ENCODE results near the gene GABBR2.
A peak's percentile ranks its signal among the peaks of the same experiment; 100 is the strongest.

The GABBR2 gene

DNA sequence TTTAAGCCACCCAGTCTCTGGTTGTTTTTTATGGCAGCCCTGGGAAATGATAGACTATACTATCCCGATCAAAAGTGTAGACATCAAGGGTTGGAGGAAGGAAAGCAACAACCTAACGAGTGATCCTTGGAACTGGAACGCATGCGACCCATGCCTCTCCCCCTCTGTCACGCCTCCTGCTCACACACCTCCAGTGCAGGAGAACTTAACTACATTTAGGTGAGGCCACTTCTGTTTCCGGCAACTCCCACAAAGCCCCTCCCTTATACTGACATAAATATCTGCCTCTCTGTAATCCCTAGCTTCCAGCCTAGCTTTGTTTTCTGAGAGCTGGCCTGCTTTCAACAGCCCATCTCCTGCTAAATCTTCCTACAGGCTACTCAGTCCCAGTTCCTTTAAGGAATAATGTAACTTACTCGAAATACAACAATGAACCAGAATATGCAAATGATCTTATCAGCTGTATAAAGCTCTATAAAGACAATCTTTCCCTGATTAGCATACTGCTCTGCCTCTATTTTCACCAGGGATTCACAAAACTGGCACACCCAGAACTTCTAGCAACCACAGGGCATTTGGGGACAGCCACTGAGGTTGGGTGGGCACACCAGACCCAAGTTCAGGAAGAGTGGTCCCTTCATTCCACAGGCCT lies 73.9 kb downstream of the GABBR2 start:
- DNase-seq (ENCODE audit: low read depth in 2 of 2): no peak

DNA sequence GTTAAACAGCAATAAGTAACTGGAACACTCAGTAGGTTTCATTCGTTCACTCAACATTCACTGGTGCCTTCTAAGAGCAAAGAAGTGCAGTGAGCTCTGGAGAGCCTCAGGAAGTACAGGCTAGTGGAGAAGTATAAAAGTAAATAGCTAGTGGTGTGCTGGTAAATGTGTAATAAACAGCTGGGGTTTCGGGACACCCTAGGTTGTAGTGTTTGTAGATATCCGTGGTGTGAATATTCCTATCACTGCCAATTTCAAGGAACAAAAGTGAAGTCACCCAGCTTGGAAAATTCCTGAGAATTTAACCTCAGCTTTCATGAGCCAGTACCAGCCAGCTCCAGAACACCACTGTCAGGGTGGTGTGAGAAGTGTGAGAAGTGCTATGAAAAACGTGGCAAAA lies 75.9 kb downstream of the GABBR2 start:
- DNase-seq (ENCODE audit: low read depth in 2 of 2): no peak

DNA sequence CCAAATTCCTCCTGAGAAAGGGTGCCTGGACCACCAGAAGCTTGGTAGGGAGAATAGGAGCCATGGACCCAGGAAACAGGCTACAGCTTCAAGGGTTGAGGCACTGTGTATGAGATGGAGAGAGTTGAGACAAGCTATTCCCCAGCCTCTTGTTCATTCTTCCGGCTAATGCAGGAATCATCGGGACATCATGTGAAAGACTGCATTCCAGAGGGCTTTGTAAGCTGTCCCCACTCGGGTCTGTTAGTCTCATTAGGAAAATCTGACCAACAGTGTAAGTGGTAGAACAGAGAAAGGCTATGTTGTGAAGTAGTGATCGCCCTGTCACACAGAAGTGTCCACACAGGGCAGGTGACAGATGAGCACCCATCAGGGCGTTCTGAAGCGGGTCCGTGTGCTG lies 81.4 kb downstream of the GABBR2 start:
- no peak for DNase-seq (ENCODE audit: low read depth in 2 of 2)

DNA sequence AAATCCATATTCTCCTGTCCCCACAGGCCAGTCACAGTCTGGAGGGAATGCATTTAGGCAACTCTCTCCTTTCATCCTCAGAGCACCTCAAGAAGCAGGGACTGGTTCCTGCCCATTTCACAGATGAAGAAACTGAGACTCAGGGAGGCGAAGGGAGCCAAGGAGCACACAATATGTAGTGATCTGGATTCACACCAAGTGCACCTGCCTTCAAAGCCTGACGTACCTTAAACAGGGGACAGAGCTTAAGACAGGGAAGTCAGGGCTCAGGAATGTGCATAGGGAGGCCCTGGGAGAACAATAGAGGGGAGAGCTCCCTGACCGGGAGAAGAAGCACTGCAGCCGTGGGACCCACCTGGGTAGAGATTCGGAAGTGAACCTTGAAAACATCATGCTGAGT lies 83.0 kb downstream of the GABBR2 start:
- DNase-seq (ENCODE audit: low read depth in 2 of 2): no peak

DNA sequence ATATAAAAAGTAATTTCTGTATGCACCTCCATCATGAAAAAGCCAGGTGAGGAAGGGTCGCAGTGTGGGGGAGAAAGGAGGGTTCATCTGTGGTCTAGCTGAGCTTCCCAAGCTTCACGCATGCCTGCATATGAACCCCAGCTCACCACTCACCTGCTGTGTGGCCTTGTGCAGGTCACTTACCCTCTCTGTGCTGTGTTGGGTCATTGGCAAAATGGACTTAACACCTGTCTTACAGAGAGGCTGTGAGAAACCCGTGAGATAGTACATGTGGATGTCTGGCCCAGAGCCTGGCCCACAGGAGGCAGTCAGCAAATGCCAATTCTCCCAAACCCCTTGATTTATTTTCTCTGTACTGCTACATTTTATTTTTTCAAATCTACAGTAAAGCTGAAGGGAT lies 88.9 kb downstream of the GABBR2 start:
- no peak for DNase-seq (ENCODE audit: low read depth in 2 of 2)

DNA sequence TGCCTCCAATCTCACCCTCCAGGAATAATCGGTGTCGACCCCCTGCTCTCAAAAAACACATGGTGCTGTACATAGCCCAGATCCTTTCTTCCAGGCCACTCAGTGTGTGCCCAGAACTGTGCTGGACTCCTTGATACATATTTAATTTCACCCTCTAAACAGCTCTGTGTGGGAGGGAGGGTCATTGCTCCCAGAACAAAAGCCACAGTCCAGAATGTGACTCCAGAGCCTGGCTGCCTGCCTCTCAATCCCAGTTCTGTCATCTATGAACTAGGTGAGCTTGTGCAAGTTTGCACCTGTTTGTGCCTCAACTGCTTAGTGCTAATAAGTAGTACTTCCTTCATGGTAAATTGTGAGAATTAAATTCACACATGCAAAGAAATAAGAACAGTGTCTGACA lies 93.1 kb downstream of the GABBR2 start:
- DNase-seq (ENCODE audit: low read depth in 2 of 2): no peak

DNA sequence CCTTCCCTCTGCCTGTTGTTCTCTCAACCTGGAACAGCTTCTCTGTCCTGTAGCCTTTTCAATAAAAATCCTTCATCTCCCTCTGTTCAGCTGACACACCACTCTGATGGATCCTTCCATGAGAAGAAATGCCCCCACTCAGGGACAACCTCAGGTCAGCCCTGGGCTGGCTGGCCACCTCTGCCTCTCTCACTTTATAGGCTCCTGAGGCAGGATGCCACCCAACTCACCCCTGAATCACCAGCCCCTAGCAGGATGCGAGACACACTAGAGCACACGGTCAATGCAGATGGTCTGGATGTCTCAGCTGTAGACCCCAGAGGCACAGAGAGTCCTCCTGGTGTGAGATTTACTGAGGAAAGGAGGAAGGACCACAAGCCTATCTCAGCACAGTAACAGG lies 93.8 kb downstream of the GABBR2 start:
- no peak for DNase-seq (ENCODE audit: low read depth in 2 of 2)

DNA sequence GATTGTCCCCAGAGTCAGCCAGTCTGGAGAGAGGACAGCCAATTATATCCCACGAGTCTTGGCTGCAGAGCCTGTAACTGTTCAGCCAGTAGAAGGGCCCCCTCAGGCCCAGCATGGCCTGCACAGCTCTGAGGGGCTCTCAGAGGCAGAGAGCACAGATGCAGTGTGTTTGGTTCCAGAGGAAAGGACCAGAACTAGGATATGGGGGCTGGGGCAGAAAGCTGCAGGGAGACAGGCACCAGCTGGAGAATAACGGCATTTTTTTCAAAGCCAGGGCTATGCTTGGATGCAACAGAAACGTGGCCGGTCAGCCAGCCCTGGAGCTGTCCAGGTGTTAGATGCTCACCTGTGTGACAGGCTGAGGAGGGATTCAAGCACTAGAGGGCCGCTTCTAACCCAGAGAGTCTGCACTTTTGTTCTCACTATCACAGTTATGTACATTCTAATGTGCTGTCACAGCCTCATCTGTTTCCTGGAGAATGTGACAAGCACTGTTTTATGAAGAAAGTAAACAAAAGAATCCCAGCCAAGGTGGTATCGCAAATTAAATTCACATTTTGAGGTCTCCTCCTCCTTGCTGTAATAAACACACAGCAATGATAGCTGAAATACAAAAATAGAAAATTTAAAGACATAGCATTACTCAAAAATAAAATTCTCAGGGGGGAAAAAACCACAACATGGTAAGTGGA lies 96.5 kb downstream of the GABBR2 start:
- no peak for DNase-seq (ENCODE audit: low read depth in 2 of 2)

DNA sequence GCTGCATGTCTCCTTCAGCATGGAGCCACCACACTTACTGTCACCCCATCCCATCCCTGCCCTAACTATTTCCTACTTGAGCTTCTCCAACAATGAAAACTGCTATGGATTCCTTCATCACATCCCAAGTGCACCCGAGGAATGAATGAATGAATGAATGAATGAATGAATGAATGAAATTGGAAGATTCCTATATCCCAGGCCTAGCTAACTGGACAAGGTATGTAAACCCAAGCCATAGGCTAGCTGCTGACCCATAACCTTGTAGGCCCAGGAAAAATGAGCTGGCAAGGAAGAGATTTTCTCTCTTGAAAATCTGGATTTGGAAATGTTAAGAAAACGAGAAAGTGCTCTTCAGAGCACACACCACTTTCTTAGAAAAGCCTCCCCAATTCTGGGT lies 97.4 kb downstream of the GABBR2 start:
- no peak for DNase-seq (ENCODE audit: low read depth in 2 of 2)

DNA sequence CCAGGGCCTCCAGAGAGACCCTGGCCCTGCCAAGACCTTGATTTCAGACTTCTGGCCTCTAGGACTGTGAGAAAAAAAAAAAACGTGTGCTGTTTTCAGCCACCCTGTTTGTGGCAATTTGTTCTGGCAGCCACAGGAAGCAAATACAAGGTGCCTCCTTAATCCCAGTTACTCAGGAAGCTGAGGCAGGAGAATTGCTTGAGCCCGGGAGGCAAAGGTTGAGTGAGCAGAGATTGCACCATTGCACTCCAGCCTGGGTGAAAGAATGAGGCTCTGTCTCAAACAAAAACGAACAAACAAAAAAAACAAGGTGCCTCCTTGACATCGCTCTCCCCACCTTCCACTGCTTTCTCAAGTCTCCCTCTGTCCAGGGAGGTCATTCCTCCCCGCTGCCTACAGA lies 98.0 kb downstream of the GABBR2 start:
- no peak for DNase-seq (ENCODE audit: low read depth in 2 of 2)

DNA sequence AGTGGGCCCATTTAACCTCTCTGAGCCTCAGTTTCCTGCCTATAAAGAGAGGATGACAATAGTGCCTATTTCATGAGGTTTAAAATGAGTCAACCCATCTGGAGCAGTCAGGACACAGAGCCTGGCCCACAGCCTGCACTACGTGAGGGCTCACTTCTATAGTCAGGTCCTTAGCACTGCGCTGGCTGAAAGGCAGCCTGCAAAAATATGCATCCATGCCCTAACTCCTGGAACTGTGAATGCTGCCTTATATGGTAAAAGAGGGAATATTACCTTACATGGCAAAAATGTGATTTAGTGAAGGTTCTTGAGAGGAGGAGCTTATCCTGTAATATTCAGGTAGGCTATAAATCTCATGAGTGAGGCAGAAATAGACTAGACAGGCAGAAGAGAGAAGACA lies 98.5 kb downstream of the GABBR2 start:
- DNase-seq (ENCODE audit: low read depth in 2 of 2): peak in 1 of 2 experiments; percentile 6

DNA sequence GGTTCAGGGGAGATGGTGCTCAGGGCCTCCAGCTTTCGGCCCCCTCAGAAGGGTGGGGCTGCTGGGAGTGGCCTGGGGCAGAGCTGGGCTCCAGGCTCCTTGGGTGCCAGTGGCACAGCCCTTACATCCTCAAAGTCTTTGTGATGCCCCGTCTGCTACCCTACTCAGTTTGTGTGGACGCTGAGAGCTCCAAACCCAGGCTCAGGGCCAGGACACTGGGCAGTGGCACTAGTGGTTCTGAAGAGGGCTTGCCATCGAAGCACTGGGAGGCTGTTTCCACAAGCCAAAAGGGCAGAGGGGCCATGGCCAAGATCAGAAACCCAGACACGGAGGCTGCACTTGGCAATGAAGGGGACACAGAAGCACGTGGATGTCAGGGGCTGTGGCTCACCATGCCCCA lies 99.1 kb downstream of the GABBR2 start:
- DNase-seq (ENCODE audit: low read depth in 2 of 2): no peak

DNA sequence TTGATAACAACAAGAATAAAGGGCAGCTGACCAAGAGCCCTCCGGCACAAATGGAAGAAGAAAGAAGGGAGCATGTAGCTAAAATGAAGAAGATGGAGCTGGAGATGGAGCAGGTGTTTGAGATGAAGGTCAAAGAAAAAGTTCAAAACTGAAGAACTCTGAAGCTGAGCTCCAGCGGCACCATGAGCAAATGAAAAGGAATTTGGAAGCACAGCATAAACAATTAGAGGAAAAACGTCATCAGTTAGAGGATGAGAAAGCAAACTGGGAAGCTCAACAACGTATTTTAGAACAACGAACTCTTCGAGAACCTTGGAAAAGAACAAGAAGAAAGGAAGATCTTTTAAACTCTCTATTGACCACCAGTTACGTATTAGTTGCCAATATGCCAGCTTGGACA lies 100.9 kb downstream of the GABBR2 start:
- peak; percentile 2 to 3 for DNase-seq (ENCODE audit: low read depth in 2 of 2)

DNA sequence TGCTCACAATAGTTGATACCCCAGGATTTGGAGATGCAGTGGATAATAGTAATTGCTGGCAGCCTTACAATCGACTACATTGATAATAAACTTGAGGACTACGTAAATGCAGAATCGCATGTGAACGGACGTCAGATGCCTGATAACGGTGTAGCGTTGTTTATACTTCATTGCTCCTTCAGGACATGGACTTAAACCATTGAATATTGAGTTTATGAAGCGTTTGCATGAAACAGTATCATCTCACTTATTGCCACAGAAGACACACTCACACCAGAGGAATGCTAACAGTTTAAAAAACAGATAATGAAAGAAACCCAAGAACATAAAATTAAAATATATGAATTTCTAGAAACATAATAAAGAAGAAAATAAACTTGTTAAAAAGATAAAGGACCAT lies 101.6 kb downstream of the GABBR2 start:
- DNase-seq (ENCODE audit: low read depth in 2 of 2): no peak

DNA sequence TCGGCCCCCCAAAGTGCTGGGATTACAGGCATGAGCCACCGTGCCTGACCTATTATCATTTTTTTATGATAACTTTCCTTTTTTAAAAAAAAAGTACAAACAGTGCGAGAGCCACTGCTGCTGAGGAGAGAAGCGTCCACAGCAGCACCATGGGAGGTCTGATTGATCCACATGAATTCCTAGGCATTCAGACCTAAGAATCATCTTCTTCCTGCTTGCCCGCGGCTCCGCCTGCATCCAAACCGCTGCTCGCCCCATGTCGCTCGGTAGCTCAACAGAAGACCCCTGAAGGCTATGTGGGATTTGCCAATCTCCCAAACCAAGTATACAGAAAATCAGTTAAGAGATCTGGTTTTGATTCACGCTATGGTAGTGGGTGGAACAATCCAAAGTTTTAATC lies 102.0 kb downstream of the GABBR2 start:
- no peak for DNase-seq (ENCODE audit: low read depth in 2 of 2)

DNA sequence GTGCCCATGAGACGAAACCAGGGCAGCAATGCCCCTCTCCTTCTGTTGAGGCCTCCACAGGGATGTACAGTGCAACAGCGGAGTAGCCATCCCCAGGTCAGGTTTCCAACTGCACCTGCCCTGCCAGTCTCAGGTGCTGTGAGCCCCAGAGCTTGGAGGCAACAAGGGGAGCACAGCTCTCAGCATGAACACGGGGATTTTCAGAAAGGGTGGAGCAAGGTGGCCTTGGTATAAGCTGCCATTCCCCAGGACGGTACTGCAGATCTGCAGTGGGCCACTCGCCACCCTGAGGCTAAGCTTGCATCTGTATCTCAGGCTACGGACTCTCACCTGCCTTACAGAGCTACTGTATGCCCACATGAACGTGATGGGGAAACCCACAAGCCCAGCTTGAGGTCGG lies 103.6 kb downstream of the GABBR2 start:
- no peak for DNase-seq (ENCODE audit: low read depth in 2 of 2)

DNA sequence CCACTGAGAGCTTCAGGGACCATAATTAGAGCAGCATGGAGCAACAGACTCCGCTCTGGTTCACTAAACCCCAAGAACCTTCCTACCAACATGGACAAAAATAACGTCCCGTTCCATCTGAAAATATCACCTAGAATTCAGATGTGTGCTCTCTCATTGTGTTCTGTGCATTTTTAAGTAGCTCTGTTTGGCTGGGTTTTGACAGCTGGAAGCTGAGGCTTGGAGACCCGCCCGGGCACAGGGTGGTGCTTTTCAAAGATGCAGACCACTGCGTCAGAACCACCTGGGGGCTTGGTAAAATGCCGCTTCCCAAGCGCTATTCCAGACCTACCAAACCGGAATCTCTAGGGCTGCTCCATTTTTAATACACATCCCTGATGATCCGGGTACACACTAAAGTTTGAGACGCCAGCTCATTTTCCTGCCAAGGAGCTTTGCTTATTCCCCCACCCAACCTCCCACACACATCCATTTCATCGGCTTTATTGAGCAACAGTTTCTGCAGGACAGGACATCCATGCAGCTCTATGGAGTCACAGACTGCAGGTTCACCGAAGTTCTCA lies 104.8 kb downstream of the GABBR2 start:
- no peak for DNase-seq (ENCODE audit: low read depth in 2 of 2)

DNA sequence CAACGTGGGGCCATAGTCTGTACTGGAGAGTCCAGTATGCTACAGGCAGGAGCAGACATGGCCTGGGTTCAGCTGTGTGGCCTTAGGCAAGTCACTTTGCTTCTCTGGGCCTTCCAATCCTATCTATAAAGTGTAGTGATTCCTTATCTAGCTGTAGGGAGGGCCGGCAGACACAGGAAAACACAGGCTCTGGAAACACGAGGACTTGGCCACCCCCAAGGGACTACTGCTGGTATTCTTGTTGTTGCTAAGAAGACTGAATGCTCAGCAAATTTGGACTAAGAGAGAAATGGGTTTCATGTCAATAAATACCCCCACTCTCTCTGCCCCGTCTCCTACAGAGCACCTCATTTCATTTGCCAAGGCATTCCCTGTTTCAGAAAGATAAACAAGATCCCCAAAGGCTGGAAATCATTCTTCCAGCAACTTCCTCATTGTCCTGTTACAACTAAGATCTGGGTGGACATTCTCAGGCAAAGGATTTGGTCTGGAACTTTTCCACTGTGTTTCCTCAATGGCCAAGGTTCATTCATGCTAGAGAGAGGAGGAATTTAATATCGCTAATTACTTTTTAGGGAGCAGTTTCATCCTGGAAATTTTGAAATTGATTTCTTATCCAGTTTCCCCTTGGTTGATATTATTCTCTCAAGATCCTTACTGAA lies 105.8 kb downstream of the GABBR2 start:
- DNase-seq (ENCODE audit: low read depth in 2 of 2): no peak

DNA sequence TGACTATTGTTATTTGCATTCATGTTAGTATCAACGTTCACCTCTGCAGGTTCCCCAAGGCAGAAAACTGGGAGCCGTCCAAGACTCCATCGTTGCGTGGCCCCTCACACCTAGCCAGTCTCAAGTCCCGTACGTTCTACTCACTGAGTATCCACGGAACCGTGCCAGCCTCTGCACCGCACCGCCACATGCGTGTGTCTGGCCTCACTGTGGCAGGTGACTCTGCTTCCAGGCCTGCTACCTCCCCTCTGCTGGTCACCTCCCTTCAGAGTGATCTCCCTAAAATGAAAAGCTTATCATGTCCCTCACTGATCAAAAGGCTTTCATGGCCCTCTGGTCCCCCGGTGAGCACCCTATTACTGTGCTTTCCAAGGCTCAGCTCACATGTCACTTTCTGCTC lies 108.1 kb downstream of the GABBR2 start:
- DNase-seq (ENCODE audit: low read depth in 2 of 2): no peak

DNA sequence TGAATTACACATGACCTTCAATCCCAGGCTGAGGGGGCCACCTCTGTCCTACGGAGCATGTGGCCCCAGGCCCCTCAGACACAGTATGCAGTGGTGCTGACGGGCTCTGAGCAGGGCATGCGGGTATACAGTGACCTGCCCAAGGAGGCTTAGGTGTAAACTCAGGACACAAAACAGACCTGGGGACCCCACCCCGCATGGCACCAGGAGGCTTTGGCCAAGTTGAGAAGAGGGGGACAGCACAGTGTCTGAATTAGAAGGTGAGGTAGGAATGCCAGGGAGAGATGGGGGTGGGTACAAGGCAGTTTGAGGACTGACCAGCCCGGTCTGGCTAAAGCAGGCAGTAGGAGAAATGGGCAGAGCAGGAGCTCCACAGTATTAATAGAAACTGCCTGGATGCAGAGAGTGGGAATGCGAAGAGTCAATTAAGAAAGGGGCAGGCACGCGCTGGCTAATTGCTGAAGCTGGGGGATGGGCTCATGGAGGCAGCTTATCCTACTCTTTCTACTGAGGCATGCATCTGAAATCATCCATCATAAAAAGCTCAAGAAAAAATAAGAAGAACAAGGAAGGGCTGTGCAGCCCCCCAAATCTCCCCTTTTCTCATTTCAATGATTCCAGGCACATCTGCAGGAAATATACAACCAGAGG lies 109.0 kb downstream of the GABBR2 start:
- no peak for DNase-seq (ENCODE audit: low read depth in 2 of 2)

DNA sequence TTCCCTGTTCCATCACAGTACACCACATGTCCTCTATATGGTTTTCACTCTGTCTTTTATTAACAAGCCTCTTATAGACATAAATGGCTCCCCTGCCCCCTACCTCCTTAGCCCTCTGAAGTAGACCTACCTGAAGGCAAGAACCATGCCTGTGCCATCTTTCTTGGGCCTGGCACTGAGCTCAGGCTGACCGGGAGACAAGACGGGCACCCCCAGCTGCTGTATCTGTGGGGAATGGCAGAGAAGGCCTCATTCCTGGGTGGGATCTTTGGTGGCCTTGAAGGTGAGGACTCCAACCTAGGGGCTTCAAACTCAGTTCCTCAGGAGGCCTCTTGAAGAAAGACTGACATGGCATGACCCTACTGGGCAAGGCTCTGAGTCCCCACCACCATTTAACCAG lies 109.9 kb downstream of the GABBR2 start:
- no peak for DNase-seq (ENCODE audit: low read depth in 2 of 2)

DNA sequence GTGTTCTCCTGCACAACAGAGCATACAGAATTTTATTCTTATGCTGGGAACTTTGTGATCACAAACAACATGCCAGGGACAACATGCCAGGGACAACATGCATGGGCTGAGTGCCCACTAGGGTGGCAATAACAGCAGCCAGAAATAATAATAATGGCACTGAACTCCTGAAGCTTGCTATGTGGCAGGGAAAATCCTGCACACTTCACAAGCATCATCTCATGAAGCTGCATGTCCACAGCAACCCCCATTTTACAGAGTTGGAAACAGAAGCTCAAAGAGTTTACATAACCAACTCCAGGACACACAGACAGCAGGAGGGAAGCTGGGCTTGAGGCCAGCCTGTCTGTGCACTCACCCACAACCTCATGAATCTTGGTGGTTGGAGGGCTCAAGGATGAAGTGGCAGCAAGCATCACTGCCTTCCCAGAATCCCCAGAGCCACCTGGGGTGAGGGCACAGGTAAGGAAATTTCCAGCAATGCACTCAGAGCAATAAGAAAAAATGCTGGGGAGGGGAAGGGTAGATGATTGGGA lies 111.4 kb downstream of the GABBR2 start:
- DNase-seq (ENCODE audit: low read depth in 2 of 2): no peak

All from fibroblast of skin of left quadriceps (primary cell).